Panc1 (cell line): ENCODE data around the gene ARID2. TPM values are rescaled to one million over a fixed set of nuclear protein-coding genes. Genes with fewer than 3 reads are reported as not detected.

Experiments
- ATAC-seq: fragments of 200-7000 bp; cut with Tn5 transposase; 2 replicates; pipeline ENCODE4 v1.9.1; 2020; ENCODE audit warnings: mild to moderate bottlenecking, moderate library complexity
- BruUV-seq: library from RNA; stranded (reverse); fragments of 400-500 nt; replicated peaks from 2 replicates; lab custom pipeline; 2021; lab: Mats Ljungman, UMichigan
- CTCF ChIA-PET: fragments of 300-600 bp; sonication (Branson Sonifier 250); formaldehyde crosslinking; loops from one replicate; lab custom pipeline; 2022; ENCODE audit warnings: antibody characterized with exemption; lab: Charles Lee
- POLR2A ChIA-PET: fragments of 300-600 bp; sonication (Branson Sonifier 250); formaldehyde crosslinking; loops from one replicate; lab custom pipeline; 2022; ENCODE audit warnings: antibody characterized with exemption; lab: Charles Lee
- DNase-seq: peaks from one replicate; pipeline ENCODE4 v3.0.0-alpha.2; 2010; ENCODE audit warnings: low read depth, low spot score
- H3K27ac ChIP-seq: 2 replicates; pipeline ENCODE4 v1.5.1; 2011; ENCODE audit warnings: mild to moderate bottlenecking, low read length, inconsistent platforms
- H3K27me3 ChIP-seq: fragments of 200-500 bp; sonication (Bioruptor generic); 2 replicates; pipeline ENCODE4 v1.6.0; 2014; ENCODE audit warnings: low read length, inconsistent platforms; ENCODE audit not compliant: control insufficient read depth, insufficient read depth
- H3K36me3 ChIP-seq: fragments of 200-500 bp; sonication (Bioruptor generic); 2 replicates; pipeline ENCODE4 v1.5.1; 2014; ENCODE audit warnings: inconsistent platforms, mild to moderate bottlenecking, low read length, moderate library complexity; ENCODE audit not compliant: control insufficient read depth, insufficient read depth
- H3K4me1 ChIP-seq: 2 replicates; pipeline ENCODE4 v1.5.1; 2011; ENCODE audit warnings: inconsistent platforms, mild to moderate bottlenecking, low read length, moderate library complexity; ENCODE audit not compliant: control insufficient read depth, insufficient read depth
- H3K4me3 ChIP-seq, 2 experiments: 2 replicates each; pipeline ENCODE4 v1.5.1; 2011 to 2012; ENCODE audit warnings: low read depth in 2 of 2, low read length in 2 of 2, mild to moderate bottlenecking in 2 of 2, inconsistent platforms in 1 of 2, moderate library complexity in 1 of 2
- H3K9me3 ChIP-seq: fragments of 200-500 bp; sonication (Bioruptor generic); 2 replicates; pipeline ENCODE4 v1.5.1; 2014; ENCODE audit warnings: low read depth, mild to moderate bottlenecking, inconsistent platforms, low read length, moderate library complexity; ENCODE audit not compliant: control insufficient read depth, insufficient read depth
- POLR2AphosphoS5 ChIP-seq: IDR thresholded peaks from 2 replicates; pipeline ENCODE4 v1.6.1; 2012; ENCODE audit warnings: mild to moderate bottlenecking, low read depth, low read length, moderate library complexity
- SIN3A ChIP-seq: IDR thresholded peaks from 2 replicates; pipeline ENCODE4 v1.6.1; 2012; ENCODE audit warnings: low read depth, mild to moderate bottlenecking, low read length, moderate library complexity, borderline replicate concordance; ENCODE audit not compliant: insufficient read depth
- TCF7L2 ChIP-seq: IDR thresholded peaks from 2 replicates; pipeline ENCODE4 v1.6.1; 2011; ENCODE audit warnings: mild to moderate bottlenecking, low read depth, low read length, inconsistent platforms
- in situ Hi-C: cut with HindIII; loops from 2 replicates; pipeline ENCODE4 v1.10.0; 2016; ENCODE audit warnings: low sequenced_read_pairs, low pct_unique_long_range_greater_than_20kb
- intact Hi-C: fragments of 100-400 bp; cut with micrococcal nuclease; formaldehyde crosslinking; loops from one replicate; pipeline ENCODE4 v1.10.0; 2022; ENCODE audit not compliant: unreplicated experiment
- total RNA-seq: library from RNA; stranded (reverse); gene quantifications from one replicate; pipeline ENCODE4 v1.2.1, GENCODE V29; 2021; ENCODE audit not compliant: unreplicated experiment
- TF ChIP-seq, protein P1 (sequence below), 2 experiments: IDR thresholded peaks; 2 replicates each; pipeline ENCODE4 v1.6.1; 2011 to 2012; ENCODE audit warnings: low read depth in 2 of 2, control low read depth in 1 of 2, low read length in 1 of 2, mild to moderate bottlenecking in 1 of 2, moderate library complexity in 1 of 2; ENCODE audit not compliant: insufficient read depth in 1 of 2
- TF ChIP-seq, protein P2 (sequence below): fragments of 450-650 bp; IDR thresholded peaks from 2 replicates; pipeline ENCODE4 v1.5.1; 2017; ENCODE audit warnings: mild to moderate bottlenecking

Gene ARID2
- total RNA-seq, 1 experiment from 2014 or later: 39.5 TPM

DNA sequence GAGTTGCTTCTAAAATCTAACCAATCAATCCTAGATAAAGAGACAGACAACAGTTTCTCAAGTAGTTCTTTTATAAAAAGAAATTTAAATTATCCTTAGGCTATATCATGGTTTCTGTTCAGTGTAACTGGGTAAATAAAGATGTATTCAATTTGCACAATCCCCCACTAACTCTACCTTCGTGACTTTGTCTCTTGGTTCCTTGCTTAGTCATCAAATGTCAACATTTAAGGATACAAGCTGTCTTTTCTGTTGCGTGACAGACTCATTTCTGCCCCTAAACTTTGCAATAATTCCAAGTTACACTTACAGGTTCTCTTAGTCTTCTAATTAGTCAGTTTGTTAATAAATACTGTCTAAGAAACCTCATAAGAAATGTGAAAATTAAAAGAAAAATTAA lies 210.3 kb downstream of the ARID2 start:
- ChIA-PET CTCF (no interaction called here), POLR2A (no interaction called here)
- no peak for TF ChIP-seq TCF7L2
- TF ChIP-seq POLR2AphosphoS5: no peak
- TF ChIP-seq, protein P1, sequence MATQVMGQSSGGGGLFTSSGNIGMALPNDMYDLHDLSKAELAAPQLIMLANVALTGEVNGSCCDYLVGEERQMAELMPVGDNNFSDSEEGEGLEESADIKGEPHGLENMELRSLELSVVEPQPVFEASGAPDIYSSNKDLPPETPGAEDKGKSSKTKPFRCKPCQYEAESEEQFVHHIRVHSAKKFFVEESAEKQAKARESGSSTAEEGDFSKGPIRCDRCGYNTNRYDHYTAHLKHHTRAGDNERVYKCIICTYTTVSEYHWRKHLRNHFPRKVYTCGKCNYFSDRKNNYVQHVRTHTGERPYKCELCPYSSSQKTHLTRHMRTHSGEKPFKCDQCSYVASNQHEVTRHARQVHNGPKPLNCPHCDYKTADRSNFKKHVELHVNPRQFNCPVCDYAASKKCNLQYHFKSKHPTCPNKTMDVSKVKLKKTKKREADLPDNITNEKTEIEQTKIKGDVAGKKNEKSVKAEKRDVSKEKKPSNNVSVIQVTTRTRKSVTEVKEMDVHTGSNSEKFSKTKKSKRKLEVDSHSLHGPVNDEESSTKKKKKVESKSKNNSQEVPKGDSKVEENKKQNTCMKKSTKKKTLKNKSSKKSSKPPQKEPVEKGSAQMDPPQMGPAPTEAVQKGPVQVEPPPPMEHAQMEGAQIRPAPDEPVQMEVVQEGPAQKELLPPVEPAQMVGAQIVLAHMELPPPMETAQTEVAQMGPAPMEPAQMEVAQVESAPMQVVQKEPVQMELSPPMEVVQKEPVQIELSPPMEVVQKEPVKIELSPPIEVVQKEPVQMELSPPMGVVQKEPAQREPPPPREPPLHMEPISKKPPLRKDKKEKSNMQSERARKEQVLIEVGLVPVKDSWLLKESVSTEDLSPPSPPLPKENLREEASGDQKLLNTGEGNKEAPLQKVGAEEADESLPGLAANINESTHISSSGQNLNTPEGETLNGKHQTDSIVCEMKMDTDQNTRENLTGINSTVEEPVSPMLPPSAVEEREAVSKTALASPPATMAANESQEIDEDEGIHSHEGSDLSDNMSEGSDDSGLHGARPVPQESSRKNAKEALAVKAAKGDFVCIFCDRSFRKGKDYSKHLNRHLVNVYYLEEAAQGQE (IDR thresholded peaks at IDR 0.05; ENCODE audit: insufficient read depth in 1 of 2, low read depth in 2 of 2, low read length in 1 of 2): no peak
- TF ChIP-seq SIN3A: no peak
- TF ChIP-seq, protein P2, sequence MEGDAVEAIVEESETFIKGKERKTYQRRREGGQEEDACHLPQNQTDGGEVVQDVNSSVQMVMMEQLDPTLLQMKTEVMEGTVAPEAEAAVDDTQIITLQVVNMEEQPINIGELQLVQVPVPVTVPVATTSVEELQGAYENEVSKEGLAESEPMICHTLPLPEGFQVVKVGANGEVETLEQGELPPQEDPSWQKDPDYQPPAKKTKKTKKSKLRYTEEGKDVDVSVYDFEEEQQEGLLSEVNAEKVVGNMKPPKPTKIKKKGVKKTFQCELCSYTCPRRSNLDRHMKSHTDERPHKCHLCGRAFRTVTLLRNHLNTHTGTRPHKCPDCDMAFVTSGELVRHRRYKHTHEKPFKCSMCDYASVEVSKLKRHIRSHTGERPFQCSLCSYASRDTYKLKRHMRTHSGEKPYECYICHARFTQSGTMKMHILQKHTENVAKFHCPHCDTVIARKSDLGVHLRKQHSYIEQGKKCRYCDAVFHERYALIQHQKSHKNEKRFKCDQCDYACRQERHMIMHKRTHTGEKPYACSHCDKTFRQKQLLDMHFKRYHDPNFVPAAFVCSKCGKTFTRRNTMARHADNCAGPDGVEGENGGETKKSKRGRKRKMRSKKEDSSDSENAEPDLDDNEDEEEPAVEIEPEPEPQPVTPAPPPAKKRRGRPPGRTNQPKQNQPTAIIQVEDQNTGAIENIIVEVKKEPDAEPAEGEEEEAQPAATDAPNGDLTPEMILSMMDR: no peak
- Histone ChIP-seq H3K27ac (no peak overlapping the region), H3K27me3 (no peaks in the 10 kb centered on the region), H3K9me3 (no peaks in the 10 kb centered on the region), H3K4me3 (no peak overlapping the region), H3K4me1 (no peaks in the 10 kb centered on the region), H3K36me3 (peaks cover 8% of the 10 kb centered on the region)
- DNase-seq (no peak), ATAC-seq (no peak)
- in situ Hi-C loops: no loop called here
- intact Hi-C loops: no loop called here
- no TSS peak for BruUV-seq

DNA sequence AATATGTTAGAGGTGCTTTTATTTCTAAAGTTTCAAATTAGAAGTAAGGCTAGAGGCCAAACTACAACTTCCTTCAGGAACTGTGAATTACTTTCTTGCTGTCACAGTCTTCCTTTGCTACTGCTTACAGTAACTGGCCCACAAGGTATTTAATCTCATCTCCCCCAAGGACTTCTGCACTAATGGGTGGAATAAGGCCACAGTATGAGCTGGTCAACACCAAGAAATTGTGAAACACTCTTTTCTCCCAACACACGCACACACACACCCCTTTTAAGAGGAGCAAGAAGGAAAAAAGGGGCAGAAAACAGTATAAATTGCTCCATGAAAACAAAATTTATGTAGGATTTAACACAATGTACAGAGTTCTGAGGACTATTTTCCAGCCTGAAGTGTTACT lies 215.3 kb downstream of the ARID2 start:
- intact Hi-C loops (no loop called here), in situ Hi-C loops (no loop called here)
- peaks cover 29% of the 10 kb centered on the region for H3K36me3 ChIP-seq
- ATAC-seq (no peak), DNase-seq (no peak)
- POLR2A ChIA-PET: no interaction called here
- H3K27ac ChIP-seq: no peak overlapping the region
- no peaks in the 10 kb centered on the region for H3K27me3 ChIP-seq
- CTCF ChIA-PET: no interaction called here
- BruUV-seq: no TSS peak
- TF ChIP-seq POLR2AphosphoS5: no peak
- no peak for TF ChIP-seq SIN3A
- no peak for TF ChIP-seq TCF7L2
- TF ChIP-seq, protein P1 (IDR thresholded peaks at IDR 0.05; ENCODE audit: insufficient read depth in 1 of 2, low read depth in 2 of 2, low read length in 1 of 2): no peak
- TF ChIP-seq, protein P2: no peak
- no peaks in the 10 kb centered on the region for H3K9me3 ChIP-seq
- H3K4me1 ChIP-seq: no peaks in the 10 kb centered on the region
- H3K4me3 ChIP-seq: no peak overlapping the region
